H1 (cell line): ENCODE measurements around the gene ACBD5. TPM values are rescaled to one million over a fixed set of nuclear protein-coding genes. Genes with fewer than 3 reads are reported as not detected.

ENCODE experiments used
- ASH2L ChIP-seq: fragments of 200-600, 300-600 bp; sonication (generic); IDR thresholded peaks from one replicate; pipeline ENCODE4 v1.7.1; 2017; ENCODE audit warnings: low read length
- CREB1 ChIP-seq: IDR thresholded peaks from 2 replicates; pipeline ENCODE4 v1.6.1; 2012; ENCODE audit warnings: inconsistent platforms
- EP300 ChIP-seq, 2 experiments: IDR thresholded peaks; 1 replicate in 1 of 2; 2 replicates in 1 of 2; pipeline ENCODE4 v1.6.1; 2011 to 2012; ENCODE audit warnings: low read depth in 2 of 2, low read length in 2 of 2, mild to moderate bottlenecking in 2 of 2, borderline replicate concordance in 1 of 2, inconsistent platforms in 1 of 2, moderate library complexity in 1 of 2
- HDAC2 ChIP-seq, 2 experiments: fragments of 300-600 bp in 1 of 2; sonication (generic) in 1 of 2; IDR thresholded peaks; 2 replicates each; pipeline ENCODE4 v1.6.1; 2011 to 2012; ENCODE audit warnings: low read depth in 2 of 2, low read length in 2 of 2, mild to moderate bottlenecking in 2 of 2, moderate library complexity in 2 of 2, borderline replicate concordance in 1 of 2, inconsistent platforms in 1 of 2
- PHF8 ChIP-seq: fragments of 200-600 bp; sonication (generic); conservative IDR thresholded peaks from 2 replicates; pipeline ENCODE4 v1.7.1; 2012; ENCODE audit warnings: low read depth, mild to moderate bottlenecking, inconsistent platforms, low read length, moderate library complexity
- POLR2A ChIP-seq, 2 experiments: IDR thresholded peaks; 1 replicate in 1 of 2; 2 replicates in 1 of 2; pipeline ENCODE4 v1.6.1; 2011; ENCODE audit warnings: low read depth in 2 of 2, low read length in 2 of 2, mild to moderate bottlenecking in 2 of 2; ENCODE audit errors: control extremely low read depth in 1 of 2
- RBBP5 ChIP-seq: IDR thresholded peaks from 2 replicates; pipeline ENCODE4 v1.7.1; 2012; ENCODE audit warnings: low read depth, mild to moderate bottlenecking, inconsistent platforms, low read length, moderate library complexity, borderline replicate concordance
- SAP30 ChIP-seq: fragments of 300-600 bp; sonication (generic); IDR thresholded peaks from 2 replicates; pipeline ENCODE4 v1.7.1; 2012; ENCODE audit warnings: low read length, moderate library complexity, mild to moderate bottlenecking, inconsistent platforms; ENCODE audit not compliant: insufficient read depth, insufficient replicate concordance
- SIX5 ChIP-seq: IDR thresholded peaks from 2 replicates; pipeline ENCODE4 v1.6.1; 2011; ENCODE audit warnings: mild to moderate bottlenecking, low read depth, low read length
- TBP ChIP-seq: IDR thresholded peaks from 2 replicates; pipeline ENCODE4 v1.6.1; 2011; ENCODE audit warnings: low read depth, low read length, improper control_type of control experiment
- polyA plus RNA-seq, 7 experiments: library from polyadenylated mRNA; depleted of rRNA in 3 of 7; stranded (reverse) in 5 of 7; unstranded in 2 of 7; fragments of >200 nt in 5 of 7; fragments of 200-250 nt in 2 of 7; gene quantifications; 1 replicate in 5 of 7; 2 replicates in 1 of 7; 4 replicates in 1 of 7; pipeline versions ENCODE4 v1.2.1 to v1.2.3, GENCODE V29; 2011 to 2013; ENCODE audit warnings: missing spikeins in 2 of 7, mixed read lengths in 2 of 7
- total RNA-seq: library from RNA; stranded (reverse); fragmentation: NEBNext Ultra II Directional; extraction: Animal tissue kit (Norgen Biotek cat#: 25700); gene quantifications from 2 replicates; pipeline ENCODE4 v1.2.1, GENCODE V29; 2021
- TF ChIP-seq, protein P1 (sequence below): IDR thresholded peaks from 2 replicates; pipeline ENCODE4 v1.6.1; 2012; ENCODE audit warnings: low read length, inconsistent platforms
- TF ChIP-seq, protein P2 (sequence below): IDR thresholded peaks from 2 replicates; pipeline ENCODE4 v1.6.1; 2012; ENCODE audit warnings: inconsistent platforms

Gene ACBD5
- total and polyA plus RNA-seq, 2 of the 8 experiments (the other 6 are each of a cell fraction or from before 2014, with no cell fraction given) = 4.6 to 15.9 TPM

DNA sequence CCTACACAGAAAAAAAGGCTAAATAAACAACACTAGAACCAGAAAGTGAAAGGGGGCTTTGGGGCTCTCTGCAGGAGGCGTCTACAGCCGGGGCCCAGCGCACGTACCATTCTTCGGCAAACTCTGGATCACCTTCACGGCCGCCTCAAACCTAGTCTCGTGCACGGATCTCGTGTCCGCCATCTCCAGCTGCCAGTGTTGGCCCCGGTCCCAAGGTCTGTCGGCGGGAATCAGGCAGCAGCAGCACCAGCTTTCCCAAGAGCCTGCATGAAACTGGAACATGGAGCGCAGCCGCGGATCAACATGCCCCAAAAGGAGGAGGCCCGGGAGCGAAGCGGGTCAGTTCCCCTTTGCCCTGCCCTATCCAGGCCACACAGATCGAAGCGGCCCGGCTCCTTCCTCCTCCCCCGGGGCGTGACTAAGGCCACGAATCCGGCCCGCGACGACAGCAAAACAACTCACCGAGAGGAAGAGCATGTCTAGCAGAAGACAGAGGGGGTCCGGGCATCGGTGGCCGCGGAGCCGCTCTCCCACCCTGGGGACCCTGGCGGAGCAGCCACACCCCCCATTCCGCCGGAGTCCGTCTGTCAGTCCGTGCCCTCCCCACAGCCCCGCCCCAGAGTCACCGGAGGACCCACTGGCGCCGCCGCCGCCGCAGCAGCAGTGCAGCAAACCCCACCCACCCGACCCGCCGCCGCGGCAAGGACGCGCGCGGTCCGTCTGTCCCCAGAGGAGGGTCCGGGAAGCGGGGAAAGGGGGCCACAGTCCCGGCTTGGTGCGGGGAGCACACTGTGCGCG is at the start of gene ACBD5 (continued):
- peak; percentile 65 for TF ChIP-seq SAP30
- peak; percentile 72 for TF ChIP-seq TBP
- TF ChIP-seq HDAC2 (IDR thresholded peaks at IDR 0.05; ENCODE audit: borderline replicate concordance in 1 of 2, low read depth in 2 of 2, low read length in 2 of 2) = peak; percentile 27 to 72; a peak in 1 of 4 replicates
- TF ChIP-seq, protein P1, sequence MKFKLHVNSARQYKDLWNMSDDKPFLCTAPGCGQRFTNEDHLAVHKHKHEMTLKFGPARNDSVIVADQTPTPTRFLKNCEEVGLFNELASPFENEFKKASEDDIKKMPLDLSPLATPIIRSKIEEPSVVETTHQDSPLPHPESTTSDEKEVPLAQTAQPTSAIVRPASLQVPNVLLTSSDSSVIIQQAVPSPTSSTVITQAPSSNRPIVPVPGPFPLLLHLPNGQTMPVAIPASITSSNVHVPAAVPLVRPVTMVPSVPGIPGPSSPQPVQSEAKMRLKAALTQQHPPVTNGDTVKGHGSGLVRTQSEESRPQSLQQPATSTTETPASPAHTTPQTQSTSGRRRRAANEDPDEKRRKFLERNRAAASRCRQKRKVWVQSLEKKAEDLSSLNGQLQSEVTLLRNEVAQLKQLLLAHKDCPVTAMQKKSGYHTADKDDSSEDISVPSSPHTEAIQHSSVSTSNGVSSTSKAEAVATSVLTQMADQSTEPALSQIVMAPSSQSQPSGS = no peak
- peak; percentile 58 for TF ChIP-seq PHF8
- TF ChIP-seq SIX5 = no peak
- TF ChIP-seq EP300 (IDR thresholded peaks at IDR 0.05; ENCODE audit: borderline replicate concordance in 1 of 2, low read depth in 2 of 2, low read length in 2 of 2) = no peak
- TF ChIP-seq RBBP5 = peak; percentile 99
- peak; percentile 97 for TF ChIP-seq ASH2L
- TF ChIP-seq, protein P2, sequence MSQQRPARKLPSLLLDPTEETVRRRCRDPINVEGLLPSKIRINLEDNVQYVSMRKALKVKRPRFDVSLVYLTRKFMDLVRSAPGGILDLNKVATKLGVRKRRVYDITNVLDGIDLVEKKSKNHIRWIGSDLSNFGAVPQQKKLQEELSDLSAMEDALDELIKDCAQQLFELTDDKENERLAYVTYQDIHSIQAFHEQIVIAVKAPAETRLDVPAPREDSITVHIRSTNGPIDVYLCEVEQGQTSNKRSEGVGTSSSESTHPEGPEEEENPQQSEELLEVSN = peak; percentile 68
- 0 out of 3 replicates have a peak, but pooled peaks of 1 of the 2 experiments have one; percentile 45 for TF ChIP-seq POLR2A (IDR thresholded peaks at IDR 0.05; ENCODE audit: control extremely low read depth in 1 of 2, low read depth in 2 of 2, low read length in 2 of 2)
- 0 out of 2 replicates have a peak, but pooled peaks have one; percentile 29 for TF ChIP-seq CREB1
